ENCODE results near the gene MICAL1.

DNA sequence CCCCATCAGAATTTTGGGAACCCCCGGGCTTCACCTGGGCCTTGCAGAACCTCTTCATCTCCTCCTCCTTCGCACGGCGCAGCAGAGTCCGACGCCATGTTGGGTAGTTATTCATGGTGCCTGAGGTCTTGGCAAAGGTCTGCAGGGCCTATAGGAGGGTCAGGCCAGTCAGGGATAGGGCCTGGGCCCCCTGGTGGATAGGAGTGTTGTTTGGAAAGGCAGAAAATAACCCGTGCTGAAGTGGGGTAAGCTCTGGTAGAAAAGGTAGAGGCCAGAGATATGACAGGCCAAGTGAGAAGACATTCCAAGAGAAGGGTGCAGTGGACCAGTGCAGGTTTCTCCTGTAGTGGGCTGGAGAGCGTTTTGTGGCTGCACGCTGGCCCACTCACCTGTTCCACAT, 10.2 kb downstream of the MICAL1 start:
- 0 out of 2 replicates have a peak, but pooled peaks have one; percentile 29 for TF ChIP-seq CTCF (conservative IDR thresholded peaks at IDR 0.05; ENCODE audit: low read length)
- no peak for TF ChIP-seq EZH2phosphoT487 (IDR thresholded peaks at IDR 0.05; ENCODE audit: borderline replicate concordance, low read depth, low read length)
